RWPE2 (cell line): ENCODE measurements around the gene ZNF646.

ENCODE experiments used
- ATAC-seq: fragments of 200-7000 bp; cut with Tn5 transposase; 3 replicates; pipeline ENCODE4 v1.9.1; 2021; ENCODE audit warnings: low read depth
- DNase-seq: peaks from one replicate; pipeline ENCODE4 v3.0.0-alpha.2; 2020; ENCODE audit warnings: low spot score
- H3K27ac ChIP-seq: fragments of 450-650 bp; 2 replicates; pipeline ENCODE4 v1.5.1; 2017; ENCODE audit warnings: mild to moderate bottlenecking; ENCODE audit not compliant: poor library complexity, severe bottlenecking
- H3K27me3 ChIP-seq: fragments of 250-450 bp; sonication (Bioruptor Pico); 2 replicates; pipeline ENCODE4 v1.5.1; 2021; ENCODE audit warnings: mild to moderate bottlenecking, moderate library complexity; ENCODE audit not compliant: insufficient read depth, poor library complexity, severe bottlenecking
- H3K36me3 ChIP-seq: fragments of 250-450 bp; sonication (Bioruptor Pico); 2 replicates; pipeline ENCODE4 v1.5.1; 2020; ENCODE audit warnings: low read depth, mild to moderate bottlenecking, moderate library complexity
- H3K4me1 ChIP-seq: fragments of 250-450 bp; sonication (Bioruptor Pico); 2 replicates; pipeline ENCODE4 v1.5.1; 2021; ENCODE audit warnings: mild to moderate bottlenecking, moderate library complexity; ENCODE audit not compliant: insufficient read depth, poor library complexity, severe bottlenecking
- H3K4me3 ChIP-seq: fragments of 250-450 bp; sonication (Bioruptor Pico); 2 replicates; pipeline ENCODE4 v1.5.1; 2021; ENCODE audit warnings: mild to moderate bottlenecking, moderate library complexity; ENCODE audit not compliant: severe bottlenecking
- H3K9me3 ChIP-seq: fragments of 250-450 bp; sonication (Bioruptor Pico); 2 replicates; pipeline ENCODE4 v1.5.1; 2021; ENCODE audit warnings: mild to moderate bottlenecking, moderate library complexity; ENCODE audit not compliant: severe bottlenecking
- TF ChIP-seq, protein P1 (sequence below): fragments of 450-650 bp; IDR thresholded peaks from one replicate; pipeline ENCODE4 v1.5.1; 2017; ENCODE audit warnings: mild to moderate bottlenecking, moderate library complexity; ENCODE audit not compliant: poor library complexity, severe bottlenecking

ZNF646 gene

DNA sequence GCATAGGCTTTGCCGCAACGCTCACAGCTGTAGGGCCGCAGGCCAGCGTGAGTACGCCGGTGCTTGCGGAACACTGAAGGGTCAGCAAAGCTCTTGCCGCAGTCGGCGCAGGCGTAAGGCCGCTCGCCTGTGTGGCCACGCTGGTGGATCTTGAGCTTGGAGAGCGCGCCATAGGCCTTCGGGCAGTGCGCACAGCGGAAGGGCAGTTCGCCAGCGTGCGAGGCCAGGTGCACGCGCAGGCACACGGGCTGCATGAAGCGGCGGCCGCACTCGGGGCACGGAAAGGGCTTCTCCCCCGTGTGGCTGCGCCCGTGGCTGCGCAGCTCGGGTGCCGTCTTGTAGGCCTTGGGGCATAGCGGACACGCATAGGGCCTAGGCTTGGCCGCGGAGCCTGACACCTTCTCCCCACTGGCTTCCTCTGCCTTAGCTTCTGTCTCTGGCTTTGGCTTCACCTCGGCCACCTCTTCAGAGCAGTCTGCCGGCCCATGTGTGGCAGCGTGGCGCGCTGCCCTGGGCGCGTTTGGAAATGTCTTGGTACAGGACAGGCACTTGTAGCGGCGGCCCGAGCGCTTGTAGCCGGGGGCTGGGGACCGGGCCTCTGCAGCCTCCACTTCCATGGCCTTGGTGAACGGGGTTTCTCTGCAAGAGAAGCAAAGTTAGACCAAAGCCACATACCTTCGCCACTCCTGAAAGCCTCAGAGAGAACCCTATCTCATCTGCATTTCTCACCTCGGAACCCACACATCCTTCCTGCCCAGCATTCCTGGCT, 10.2 kb upstream of the ZNF646 start:
- peaks cover 29% of the 10 kb centered on the region for H3K36me3 ChIP-seq

DNA sequence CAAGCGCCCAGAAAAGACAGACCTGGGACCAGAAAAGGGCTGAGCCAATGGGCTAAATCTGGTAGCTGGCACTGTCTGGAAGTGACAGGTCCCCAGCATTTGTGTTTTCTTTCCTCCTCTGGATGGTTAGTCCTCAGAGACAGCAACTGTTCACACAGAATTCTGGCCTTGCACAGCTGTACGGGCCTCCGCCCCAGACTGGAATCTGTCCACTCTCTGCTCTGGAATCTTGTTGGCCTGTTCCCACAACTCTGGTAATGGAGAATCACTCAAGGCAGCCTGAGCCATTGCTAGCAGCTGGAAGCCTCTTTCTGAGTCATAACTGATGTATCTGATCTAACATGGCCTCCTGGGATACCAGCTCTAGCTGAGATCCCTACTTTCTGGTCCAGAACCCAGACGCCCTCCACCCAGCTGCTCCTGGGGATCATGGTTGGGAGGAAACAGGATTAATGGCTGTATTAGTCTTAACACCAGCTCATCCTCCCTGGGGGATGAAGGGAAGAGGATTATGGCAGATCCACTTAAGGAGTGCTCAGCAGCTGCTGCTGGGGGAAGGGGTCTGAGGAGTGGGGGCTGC, 9.2 kb upstream of the ZNF646 start:
- H3K4me3 ChIP-seq = no peak overlapping the region
- DNase-seq (no peak), ATAC-seq (peak; percentile 97)
- H3K36me3 ChIP-seq = peaks cover 27% of the 10 kb centered on the region
- H3K27ac ChIP-seq = peak overlapping the region; percentile 60
- TF ChIP-seq, protein P1, sequence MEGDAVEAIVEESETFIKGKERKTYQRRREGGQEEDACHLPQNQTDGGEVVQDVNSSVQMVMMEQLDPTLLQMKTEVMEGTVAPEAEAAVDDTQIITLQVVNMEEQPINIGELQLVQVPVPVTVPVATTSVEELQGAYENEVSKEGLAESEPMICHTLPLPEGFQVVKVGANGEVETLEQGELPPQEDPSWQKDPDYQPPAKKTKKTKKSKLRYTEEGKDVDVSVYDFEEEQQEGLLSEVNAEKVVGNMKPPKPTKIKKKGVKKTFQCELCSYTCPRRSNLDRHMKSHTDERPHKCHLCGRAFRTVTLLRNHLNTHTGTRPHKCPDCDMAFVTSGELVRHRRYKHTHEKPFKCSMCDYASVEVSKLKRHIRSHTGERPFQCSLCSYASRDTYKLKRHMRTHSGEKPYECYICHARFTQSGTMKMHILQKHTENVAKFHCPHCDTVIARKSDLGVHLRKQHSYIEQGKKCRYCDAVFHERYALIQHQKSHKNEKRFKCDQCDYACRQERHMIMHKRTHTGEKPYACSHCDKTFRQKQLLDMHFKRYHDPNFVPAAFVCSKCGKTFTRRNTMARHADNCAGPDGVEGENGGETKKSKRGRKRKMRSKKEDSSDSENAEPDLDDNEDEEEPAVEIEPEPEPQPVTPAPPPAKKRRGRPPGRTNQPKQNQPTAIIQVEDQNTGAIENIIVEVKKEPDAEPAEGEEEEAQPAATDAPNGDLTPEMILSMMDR = no peak
- H3K4me1 ChIP-seq = peaks cover 9% of the 10 kb centered on the region
- no peaks in the 10 kb centered on the region for H3K9me3 ChIP-seq
- H3K27me3 ChIP-seq = no peaks in the 10 kb centered on the region

More for the DNA sequence above, 10.2 kb upstream of the ZNF646 start:
- no peak overlapping the region for H3K4me3 ChIP-seq
- TF ChIP-seq, protein P1 = no peak
- no peaks in the 10 kb centered on the region for H3K27me3 ChIP-seq
- DNase-seq (no peak), ATAC-seq (no peak)
- peaks cover 9% of the 10 kb centered on the region for H3K4me1 ChIP-seq
- H3K27ac ChIP-seq = peak overlapping the region; percentile 60
- H3K9me3 ChIP-seq = no peaks in the 10 kb centered on the region

DNA sequence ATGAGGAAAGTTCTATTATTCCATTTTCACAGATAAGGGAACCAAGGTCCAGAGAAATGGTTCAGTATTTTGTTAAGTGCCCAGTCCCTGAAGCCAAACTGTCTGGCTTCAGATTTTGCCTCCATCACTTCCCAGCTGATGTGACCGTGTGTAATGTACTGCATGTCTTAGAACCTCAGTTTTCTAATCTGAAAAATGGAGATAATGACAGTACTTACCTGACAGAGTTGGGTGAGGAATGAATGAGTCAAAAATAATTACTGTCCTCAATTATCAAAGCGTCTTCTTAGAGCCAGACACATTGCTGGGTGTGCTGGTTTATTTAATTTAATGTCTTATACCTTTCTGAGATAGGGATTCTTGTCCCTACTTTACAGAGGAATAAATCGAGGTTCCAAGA, 6.9 kb upstream of the ZNF646 start:
- ATAC-seq (no peak), DNase-seq (no peak)
- H3K4me1 ChIP-seq = peaks cover 15% of the 10 kb centered on the region
- no peak overlapping the region for H3K4me3 ChIP-seq
- peaks cover 8% of the 10 kb centered on the region for H3K36me3 ChIP-seq
- H3K27ac ChIP-seq = no peak overlapping the region
- no peaks in the 10 kb centered on the region for H3K9me3 ChIP-seq
- H3K27me3 ChIP-seq = no peaks in the 10 kb centered on the region
- TF ChIP-seq, protein P1 = no peak

DNA sequence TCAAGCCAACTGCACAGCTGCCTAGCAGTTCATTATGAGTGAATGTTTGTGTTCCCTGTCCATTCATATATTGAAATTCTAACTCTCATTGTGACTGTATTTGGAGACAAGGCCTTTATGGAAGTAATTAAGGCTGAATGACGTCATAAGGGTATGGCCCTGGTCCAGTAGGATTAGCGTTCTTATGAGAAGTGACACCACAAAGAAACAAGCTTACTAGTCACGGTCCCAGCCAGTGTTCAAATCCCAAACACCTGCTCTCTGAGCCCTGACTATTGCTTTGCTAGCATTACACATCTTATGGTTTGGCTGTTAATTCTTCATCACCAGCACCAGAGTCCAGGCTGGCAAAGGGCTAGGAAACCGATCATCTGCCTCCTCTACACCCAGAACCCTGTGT, 2.4 kb upstream of the ZNF646 start:
- TF ChIP-seq, protein P1 = no peak
- peak overlapping the region; percentile 94 for H3K4me3 ChIP-seq
- ATAC-seq (no peak), DNase-seq (no peak)
- no peaks in the 10 kb centered on the region for H3K27me3 ChIP-seq
- no peaks in the 10 kb centered on the region for H3K9me3 ChIP-seq
- peaks cover 5% of the 10 kb centered on the region; the same call in 1 of the 2 replicates for H3K36me3 ChIP-seq
- H3K4me1 ChIP-seq = peaks cover 6% of the 10 kb centered on the region
- peak overlapping the region; percentile 79 for H3K27ac ChIP-seq
